ENCODE results near the gene BCAT1. TPM values are rescaled to one million over a fixed set of nuclear protein-coding genes. Genes with fewer than 3 reads are reported as not detected.

The BCAT1 gene
- total and polyA plus RNA-seq, 9 of the 15 experiments (the other 6 are each of a cell fraction or from before 2014, with no cell fraction given): 38.5 to 157 (median 66.8) TPM

GRCh38 chr12:24822121-24822899, 126.6 kb downstream of the BCAT1 start:
- in situ Hi-C loops (cut with MboI) (no loop called here), intact Hi-C loops (cut with micrococcal nuclease) (no loop called here)
- WGBS (ENCODE audit: insufficient coverage, low coverage, missing lambda C conversion rate): 70% methylated on average over 5 of the region's 5 CpGs
- Histone ChIP-seq H3K9me3 (replicated peaks; ENCODE audit: control insufficient read depth, insufficient read depth, low read depth, low read length) (no peaks in the 10 kb centered on the region), H4K20me1 (replicated peaks; ENCODE audit: control insufficient read depth, insufficient read depth, low read length) (no peaks in the 10 kb centered on the region), H3K4me3 (no peak overlapping the region), H3K4me1 (replicated peaks in 1 of 2; ENCODE audit: control insufficient read depth in 2 of 2, insufficient read depth in 2 of 2, low read length in 2 of 2) (no peaks in the 10 kb centered on the region), H3K79me2 (ENCODE audit: control insufficient read depth, insufficient read depth, low read length) (no peaks in the 10 kb centered on the region), H3K4me2 (ENCODE audit: insufficient read depth, low read length) (no peak overlapping the region), H3K36me3 (ENCODE audit: control insufficient read depth, insufficient read depth, low read length) (peaks cover 82% of the 10 kb centered on the region), H2AFZ (ENCODE audit: low read depth, low read length) (no peak overlapping the region), H3K27me3 (ENCODE audit: control insufficient read depth in 2 of 2, insufficient read depth in 2 of 2, low read length in 2 of 2) (no peaks in the 10 kb centered on the region), H3K9me1 (ENCODE audit: control insufficient read depth, insufficient read depth, low read length) (no peaks in the 10 kb centered on the region), H3K9ac (ENCODE audit: insufficient read depth in 1 of 2, low read depth in 2 of 2, low read length in 2 of 2) (no peak overlapping the region), H3K27ac (ENCODE audit: extremely low read depth, low read depth, low read length) (no peak overlapping the region)
- BruUV-seq (replicated peaks): no TSS peak
- no peak for FAIRE-seq
- ChIA-PET CTCF (ENCODE audit: low intra/inter-chr PET ratio) (no interaction called here), POLR2A (interaction anchor here (0.6 kb wide), 1 partner anchor 9 kb away, joined by 3 read pairs; no protein-coding TSS in a partner anchor)
- TF ChIP-seq ELF4 (CRISPR knock-in tag; IDR thresholded peaks at IDR 0.05) (no peak), CEBPG (CRISPR knock-in tag; IDR thresholded peaks at IDR 0.05) (no peak), CEBPG (tag; conservative IDR thresholded peaks at IDR 0.05 in 1 of 2, IDR thresholded peaks at IDR 0.05 in 1 of 2) (0 out of 4 replicates have a peak, but pooled peaks of 1 of the 2 experiments have one; percentile 23)
- TF ChIP-seq, protein P1, sequence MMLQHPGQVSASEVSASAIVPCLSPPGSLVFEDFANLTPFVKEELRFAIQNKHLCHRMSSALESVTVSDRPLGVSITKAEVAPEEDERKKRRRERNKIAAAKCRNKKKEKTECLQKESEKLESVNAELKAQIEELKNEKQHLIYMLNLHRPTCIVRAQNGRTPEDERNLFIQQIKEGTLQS (IDR thresholded peaks at IDR 0.05): 0 out of 2 replicates have a peak, but pooled peaks have one; percentile 12
- TF ChIP-seq, protein P1 (CRISPR knock-in tag; conservative IDR thresholded peaks at IDR 0.05): no peak
- no peak for DNase-seq (ENCODE audit: extremely low read depth in 1 of 4, low spot score in 3 of 4)
- ATAC-seq: no peak
